ENCODE data around the gene GPC1.

The GPC1 gene

GRCh38 chr2:240464514-240465241, 29.2 kb downstream of the GPC1 start:
- no peak for DNase-seq

GRCh38 chr2:240465268-240465764, 29.9 kb downstream of the GPC1 start:
- no peak for DNase-seq

GRCh38 chr2:240465765-240466578, 30.5 kb downstream of the GPC1 start:
- no peak for DNase-seq

- no peak for DNase-seq
Measured at GRCh38 chr2:240466579-240467148, 31.2 kb downstream of the GPC1 start.

GRCh38 chr2:240467149-240467642, 31.7 kb downstream of the GPC1 start:
- DNase-seq = no peak

- no peak for DNase-seq
Measured at GRCh38 chr2:240467659-240468302, 32.3 kb downstream of the GPC1 start.

GRCh38 chr2:240468303-240469238, 33.1 kb downstream of the GPC1 start:
- DNase-seq = no peak

- no peak for DNase-seq
Measured at GRCh38 chr2:240469239-240469636, 33.8 kb downstream of the GPC1 start.

- no peak for DNase-seq
Measured at GRCh38 chr2:240469740-240470139, 34.3 kb downstream of the GPC1 start.

- DNase-seq = no peak
Measured at GRCh38 chr2:240472078-240472790, 36.8 kb downstream of the GPC1 start.

- no peak for DNase-seq
Measured at GRCh38 chr2:240473211-240473610, 37.7 kb downstream of the GPC1 start.

GRCh38 chr2:240477916-240478315, 42.5 kb downstream of the GPC1 start:
- DNase-seq = no peak

GRCh38 chr2:240478346-240479110, 43.1 kb downstream of the GPC1 start:
- DNase-seq = no peak

GRCh38 chr2:240479111-240479501, 43.6 kb downstream of the GPC1 start:
- no peak for DNase-seq

GRCh38 chr2:240480834-240481623, 45.6 kb downstream of the GPC1 start:
- no peak for DNase-seq

- DNase-seq = no peak
Measured at GRCh38 chr2:240481720-240482119, 46.3 kb downstream of the GPC1 start.

GRCh38 chr2:240482141-240482540, 46.7 kb downstream of the GPC1 start:
- no peak for DNase-seq

- no peak for DNase-seq
Measured at GRCh38 chr2:240491483-240491882, 56.0 kb downstream of the GPC1 start.

Data from nucleus accumbens (tissue), 56 donors.